HepG2 (cell line): ENCODE data around the gene ORC1. TPM values are rescaled to one million over a fixed set of nuclear protein-coding genes. Genes with fewer than 3 reads are reported as not detected.

ENCODE experiments used
- EP300 ChIP-seq, 3 experiments: sonication (generic) in 1 of 3; formaldehyde crosslinking in 1 of 3; IDR thresholded peaks; 2 replicates each; pipeline versions ENCODE4 v1.5.1 to v1.6.1; 2011 to 2020; ENCODE audit warnings: low read depth in 2 of 3, low read length in 2 of 3, borderline replicate concordance in 1 of 3, improper control_type of control experiment in 1 of 3, mild to moderate bottlenecking in 1 of 3, missing genetic modification reagents in 1 of 3, moderate library complexity in 1 of 3
- NCOR1 ChIP-seq: fragments of 200-600 bp; sonication (generic); IDR thresholded peaks from 2 replicates; pipeline ENCODE4 v1.7.0; 2017; ENCODE audit warnings: antibody characterized with exemption, low read length, borderline replicate concordance
- RAD51 ChIP-seq: fragments of 450-650 bp; IDR thresholded peaks from 2 replicates; pipeline ENCODE4 v1.6.1; 2016; ENCODE audit warnings: borderline replicate concordance
- REL ChIP-seq: sonication (generic); formaldehyde crosslinking; conservative IDR thresholded peaks from 2 replicates; pipeline ENCODE4 v1.8.0; 2022; ENCODE audit warnings: mild to moderate bottlenecking, missing genetic modification reagents, moderate library complexity
- TEAD2 ChIP-seq: sonication (generic); formaldehyde crosslinking; IDR thresholded peaks from 2 replicates; pipeline ENCODE4 v1.9.0; 2021; ENCODE audit warnings: missing genetic modification reagents
- ZNF558 ChIP-seq: sonication (generic); formaldehyde crosslinking; IDR thresholded peaks from 2 replicates; pipeline ENCODE4 v1.9.0; 2022; ENCODE audit warnings: mild to moderate bottlenecking, missing genetic modification reagents, borderline replicate concordance
- ZNF644 ChIP-seq: IDR thresholded peaks from 2 replicates; pipeline ENCODE4 v1.6.1; 2016; ENCODE audit warnings: low read depth
- ZNF776 ChIP-seq: sonication (generic); formaldehyde crosslinking; IDR thresholded peaks from 2 replicates; pipeline ENCODE4 v1.4.0; 2020; ENCODE audit warnings: mild to moderate bottlenecking, missing genetic modification reagents
- polyA plus RNA-seq, 8 experiments: library from polyadenylated mRNA; depleted of rRNA in 3 of 8; stranded (reverse) in 7 of 8; unstranded in 1 of 8; fragments of >200 nt; fragmentation: Illumina TruSeq in 4 of 8; extraction: Trizol in 4 of 8; gene quantifications; 2 replicates each; pipeline versions ENCODE4 v1.2.1 to v1.2.3, GENCODE V29; 2011 to 2016; ENCODE audit warnings: low read depth in 4 of 8, missing spikeins in 1 of 8, mixed read lengths in 1 of 8; ENCODE audit not compliant: insufficient read depth in 1 of 8
- total RNA-seq, 5 experiments: library from RNA; depleted of rRNA; stranded (reverse); fragments of >200 nt; fragmentation: Illumina TruSeq; extraction: Trizol; gene quantifications; 2 replicates each; pipeline ENCODE4 v1.2.3, GENCODE V29; 2016; ENCODE audit warnings: low read depth in 1 of 5
- TF ChIP-seq, protein P1 (sequence below): sonication (generic); formaldehyde crosslinking; IDR thresholded peaks from 2 replicates; pipeline ENCODE4 v1.8.0; 2022; ENCODE audit warnings: missing genetic modification reagents, mild to moderate bottlenecking, moderate library complexity, borderline replicate concordance
- TF ChIP-seq, protein P2 (sequence below): sonication (generic); formaldehyde crosslinking; IDR thresholded peaks from 2 replicates; pipeline ENCODE4 v1.5.0; 2020; ENCODE audit warnings: mild to moderate bottlenecking, missing genetic modification reagents, moderate library complexity
- TF ChIP-seq, protein P3 (sequence below): sonication (generic); formaldehyde crosslinking; IDR thresholded peaks from 2 replicates; pipeline ENCODE4 v1.4.0; 2020; ENCODE audit warnings: missing genetic modification reagents, borderline replicate concordance
- TF ChIP-seq, protein P4 (sequence below): sonication (generic); formaldehyde crosslinking; IDR thresholded peaks from 2 replicates; pipeline ENCODE4 v1.8.0; 2022; ENCODE audit warnings: mild to moderate bottlenecking, missing genetic modification reagents, moderate library complexity
- TF ChIP-seq, protein P5 (sequence below): sonication (generic); formaldehyde crosslinking; IDR thresholded peaks from 2 replicates; pipeline ENCODE4 v1.4.0; 2020; ENCODE audit warnings: missing genetic modification reagents
- TF ChIP-seq, protein P6 (sequence below): IDR thresholded peaks from 2 replicates; pipeline ENCODE4 v1.6.1; 2018; ENCODE audit warnings: missing genetic modification reagents, mild to moderate bottlenecking, missing compliant biosample characterization

The ORC1 gene
- total and polyA plus RNA-seq, 2 of the 13 experiments (the other 11 are each of a cell fraction or from before 2014, with no cell fraction given) = 7.0 to 23.5 TPM

DNA sequence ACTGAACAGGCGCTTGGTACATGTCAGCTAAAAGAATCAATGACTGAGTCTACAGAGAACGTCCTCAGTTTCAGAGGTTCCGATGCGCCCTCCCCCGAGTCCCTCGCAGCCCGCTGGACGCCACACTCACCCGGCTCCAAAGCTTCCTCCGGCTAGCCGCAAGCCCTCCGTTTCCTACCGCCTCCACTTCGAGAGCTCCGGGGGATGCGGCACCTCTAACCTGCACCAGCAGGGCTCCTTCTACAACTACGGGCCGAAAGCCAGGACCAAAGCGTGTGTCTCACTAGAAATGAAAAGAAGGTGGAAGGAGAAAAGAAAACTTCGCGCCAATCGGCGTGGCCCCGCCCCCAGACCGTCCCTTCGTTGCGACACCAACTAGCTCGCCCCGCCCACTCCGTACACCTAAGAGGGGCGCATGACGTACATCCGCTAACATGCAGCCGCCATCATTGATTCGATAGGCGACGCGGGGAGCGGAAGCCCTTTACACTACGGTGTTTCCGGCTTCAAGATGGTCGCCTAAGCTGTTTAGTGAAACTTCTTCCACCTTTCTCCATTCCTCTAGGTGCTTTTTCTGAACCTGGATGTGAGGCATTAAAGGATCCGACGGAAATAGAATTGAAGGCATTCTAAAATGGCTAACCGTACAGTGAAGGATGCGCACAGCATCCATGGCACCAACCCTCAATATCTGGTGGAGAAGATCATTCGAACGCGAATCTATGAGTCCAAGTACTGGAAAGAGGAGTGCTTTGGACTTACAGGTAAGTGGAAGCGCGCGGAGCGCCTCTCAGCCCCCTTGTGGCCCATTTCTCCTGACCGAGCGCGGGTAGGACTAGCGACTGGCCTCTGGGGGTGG is at the start of gene ORC1, which contains the start of gene PRPF38A (continued):
- TF ChIP-seq, protein P1, sequence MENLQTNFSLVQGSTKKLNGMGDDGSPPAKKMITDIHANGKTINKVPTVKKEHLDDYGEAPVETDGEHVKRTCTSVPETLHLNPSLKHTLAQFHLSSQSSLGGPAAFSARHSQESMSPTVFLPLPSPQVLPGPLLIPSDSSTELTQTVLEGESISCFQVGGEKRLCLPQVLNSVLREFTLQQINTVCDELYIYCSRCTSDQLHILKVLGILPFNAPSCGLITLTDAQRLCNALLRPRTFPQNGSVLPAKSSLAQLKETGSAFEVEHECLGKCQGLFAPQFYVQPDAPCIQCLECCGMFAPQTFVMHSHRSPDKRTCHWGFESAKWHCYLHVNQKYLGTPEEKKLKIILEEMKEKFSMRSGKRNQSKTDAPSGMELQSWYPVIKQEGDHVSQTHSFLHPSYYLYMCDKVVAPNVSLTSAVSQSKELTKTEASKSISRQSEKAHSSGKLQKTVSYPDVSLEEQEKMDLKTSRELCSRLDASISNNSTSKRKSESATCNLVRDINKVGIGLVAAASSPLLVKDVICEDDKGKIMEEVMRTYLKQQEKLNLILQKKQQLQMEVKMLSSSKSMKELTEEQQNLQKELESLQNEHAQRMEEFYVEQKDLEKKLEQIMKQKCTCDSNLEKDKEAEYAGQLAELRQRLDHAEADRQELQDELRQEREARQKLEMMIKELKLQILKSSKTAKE (CRISPR knock-in tag) = no peak
- TF ChIP-seq TEAD2 (CRISPR knock-in tag) = no peak
- no peak for TF ChIP-seq EP300 (IDR thresholded peaks at IDR 0.05; ENCODE audit: low read depth in 2 of 2, low read length in 2 of 2)
- no peak for TF ChIP-seq EP300 (CRISPR knock-in tag; IDR thresholded peaks at IDR 0.05; ENCODE audit: borderline replicate concordance)
- TF ChIP-seq, protein P2, sequence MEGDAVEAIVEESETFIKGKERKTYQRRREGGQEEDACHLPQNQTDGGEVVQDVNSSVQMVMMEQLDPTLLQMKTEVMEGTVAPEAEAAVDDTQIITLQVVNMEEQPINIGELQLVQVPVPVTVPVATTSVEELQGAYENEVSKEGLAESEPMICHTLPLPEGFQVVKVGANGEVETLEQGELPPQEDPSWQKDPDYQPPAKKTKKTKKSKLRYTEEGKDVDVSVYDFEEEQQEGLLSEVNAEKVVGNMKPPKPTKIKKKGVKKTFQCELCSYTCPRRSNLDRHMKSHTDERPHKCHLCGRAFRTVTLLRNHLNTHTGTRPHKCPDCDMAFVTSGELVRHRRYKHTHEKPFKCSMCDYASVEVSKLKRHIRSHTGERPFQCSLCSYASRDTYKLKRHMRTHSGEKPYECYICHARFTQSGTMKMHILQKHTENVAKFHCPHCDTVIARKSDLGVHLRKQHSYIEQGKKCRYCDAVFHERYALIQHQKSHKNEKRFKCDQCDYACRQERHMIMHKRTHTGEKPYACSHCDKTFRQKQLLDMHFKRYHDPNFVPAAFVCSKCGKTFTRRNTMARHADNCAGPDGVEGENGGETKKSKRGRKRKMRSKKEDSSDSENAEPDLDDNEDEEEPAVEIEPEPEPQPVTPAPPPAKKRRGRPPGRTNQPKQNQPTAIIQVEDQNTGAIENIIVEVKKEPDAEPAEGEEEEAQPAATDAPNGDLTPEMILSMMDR (CRISPR knock-in tag) = peak; percentile 60
- no peak for TF ChIP-seq RAD51
- TF ChIP-seq ZNF776 (CRISPR knock-in tag) = 0 out of 2 replicates have a peak, but pooled peaks have one; percentile 39
- peak; percentile 41; the same call in 1 of the 2 replicates for TF ChIP-seq NCOR1
- TF ChIP-seq, protein P3, sequence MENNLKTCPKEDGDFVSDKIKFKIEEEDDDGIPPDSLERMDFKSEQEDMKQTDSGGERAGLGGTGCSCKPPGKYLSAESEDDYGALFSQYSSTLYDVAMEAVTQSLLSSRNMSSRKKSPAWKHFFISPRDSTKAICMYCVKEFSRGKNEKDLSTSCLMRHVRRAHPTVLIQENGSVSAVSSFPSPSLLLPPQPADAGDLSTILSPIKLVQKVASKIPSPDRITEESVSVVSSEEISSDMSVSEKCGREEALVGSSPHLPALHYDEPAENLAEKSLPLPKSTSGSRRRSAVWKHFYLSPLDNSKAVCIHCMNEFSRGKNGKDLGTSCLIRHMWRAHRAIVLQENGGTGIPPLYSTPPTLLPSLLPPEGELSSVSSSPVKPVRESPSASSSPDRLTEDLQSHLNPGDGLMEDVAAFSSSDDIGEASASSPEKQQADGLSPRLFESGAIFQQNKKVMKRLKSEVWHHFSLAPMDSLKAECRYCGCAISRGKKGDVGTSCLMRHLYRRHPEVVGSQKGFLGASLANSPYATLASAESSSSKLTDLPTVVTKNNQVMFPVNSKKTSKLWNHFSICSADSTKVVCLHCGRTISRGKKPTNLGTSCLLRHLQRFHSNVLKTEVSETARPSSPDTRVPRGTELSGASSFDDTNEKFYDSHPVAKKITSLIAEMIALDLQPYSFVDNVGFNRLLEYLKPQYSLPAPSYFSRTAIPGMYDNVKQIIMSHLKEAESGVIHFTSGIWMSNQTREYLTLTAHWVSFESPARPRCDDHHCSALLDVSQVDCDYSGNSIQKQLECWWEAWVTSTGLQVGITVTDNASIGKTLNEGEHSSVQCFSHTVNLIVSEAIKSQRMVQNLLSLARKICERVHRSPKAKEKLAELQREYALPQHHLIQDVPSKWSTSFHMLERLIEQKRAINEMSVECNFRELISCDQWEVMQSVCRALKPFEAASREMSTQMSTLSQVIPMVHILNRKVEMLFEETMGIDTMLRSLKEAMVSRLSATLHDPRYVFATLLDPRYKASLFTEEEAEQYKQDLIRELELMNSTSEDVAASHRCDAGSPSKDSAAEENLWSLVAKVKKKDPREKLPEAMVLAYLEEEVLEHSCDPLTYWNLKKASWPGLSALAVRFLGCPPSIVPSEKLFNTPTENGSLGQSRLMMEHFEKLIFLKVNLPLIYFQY = no peak
- TF ChIP-seq ZNF558 = no peak
- TF ChIP-seq, protein P4, sequence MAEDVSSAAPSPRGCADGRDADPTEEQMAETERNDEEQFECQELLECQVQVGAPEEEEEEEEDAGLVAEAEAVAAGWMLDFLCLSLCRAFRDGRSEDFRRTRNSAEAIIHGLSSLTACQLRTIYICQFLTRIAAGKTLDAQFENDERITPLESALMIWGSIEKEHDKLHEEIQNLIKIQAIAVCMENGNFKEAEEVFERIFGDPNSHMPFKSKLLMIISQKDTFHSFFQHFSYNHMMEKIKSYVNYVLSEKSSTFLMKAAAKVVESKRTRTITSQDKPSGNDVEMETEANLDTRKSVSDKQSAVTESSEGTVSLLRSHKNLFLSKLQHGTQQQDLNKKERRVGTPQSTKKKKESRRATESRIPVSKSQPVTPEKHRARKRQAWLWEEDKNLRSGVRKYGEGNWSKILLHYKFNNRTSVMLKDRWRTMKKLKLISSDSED (CRISPR knock-in tag) = no peak
- TF ChIP-seq, protein P5, sequence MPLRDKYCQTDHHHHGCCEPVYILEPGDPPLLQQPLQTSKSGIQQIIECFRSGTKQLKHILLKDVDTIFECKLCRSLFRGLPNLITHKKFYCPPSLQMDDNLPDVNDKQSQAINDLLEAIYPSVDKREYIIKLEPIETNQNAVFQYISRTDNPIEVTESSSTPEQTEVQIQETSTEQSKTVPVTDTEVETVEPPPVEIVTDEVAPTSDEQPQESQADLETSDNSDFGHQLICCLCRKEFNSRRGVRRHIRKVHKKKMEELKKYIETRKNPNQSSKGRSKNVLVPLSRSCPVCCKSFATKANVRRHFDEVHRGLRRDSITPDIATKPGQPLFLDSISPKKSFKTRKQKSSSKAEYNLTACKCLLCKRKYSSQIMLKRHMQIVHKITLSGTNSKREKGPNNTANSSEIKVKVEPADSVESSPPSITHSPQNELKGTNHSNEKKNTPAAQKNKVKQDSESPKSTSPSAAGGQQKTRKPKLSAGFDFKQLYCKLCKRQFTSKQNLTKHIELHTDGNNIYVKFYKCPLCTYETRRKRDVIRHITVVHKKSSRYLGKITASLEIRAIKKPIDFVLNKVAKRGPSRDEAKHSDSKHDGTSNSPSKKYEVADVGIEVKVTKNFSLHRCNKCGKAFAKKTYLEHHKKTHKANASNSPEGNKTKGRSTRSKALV (CRISPR knock-in tag) = peak; percentile 17; the same call in 1 of the 2 replicates
- no peak for TF ChIP-seq ZNF644 (CRISPR knock-in tag)
- TF ChIP-seq REL (CRISPR knock-in tag) = no peak
- TF ChIP-seq, protein P6, sequence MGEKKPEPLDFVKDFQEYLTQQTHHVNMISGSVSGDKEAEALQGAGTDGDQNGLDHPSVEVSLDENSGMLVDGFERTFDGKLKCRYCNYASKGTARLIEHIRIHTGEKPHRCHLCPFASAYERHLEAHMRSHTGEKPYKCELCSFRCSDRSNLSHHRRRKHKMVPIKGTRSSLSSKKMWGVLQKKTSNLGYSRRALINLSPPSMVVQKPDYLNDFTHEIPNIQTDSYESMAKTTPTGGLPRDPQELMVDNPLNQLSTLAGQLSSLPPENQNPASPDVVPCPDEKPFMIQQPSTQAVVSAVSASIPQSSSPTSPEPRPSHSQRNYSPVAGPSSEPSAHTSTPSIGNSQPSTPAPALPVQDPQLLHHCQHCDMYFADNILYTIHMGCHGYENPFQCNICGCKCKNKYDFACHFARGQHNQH (CRISPR knock-in tag) = peak; percentile 64; the same call in 1 of the 2 replicates
